CD4-positive, alpha-beta T cell treated with Interleukin-2 at 100 ng/mL for 4 hours (primary cell): ENCODE data around the gene FMN1.
"Not testable (repeated sequence)": the region's sequence is repeated elsewhere in the genome, so short reads cannot be mapped to it uniquely, and the experiment has no call there.

ENCODE experiments used
- DNase-seq: peaks from one replicate; pipeline ENCODE4 v3.0.0-alpha.2; 2020; ENCODE audit warnings: low spot score

FMN1 gene

GRCh38 chr15:33094336-33094735 lies 100.2 kb downstream of the FMN1 start:
- DNase-seq = no peak

GRCh38 chr15:33093222-33093621 lies 101.3 kb downstream of the FMN1 start:
- no peak for DNase-seq

- DNase-seq = no peak
These were observed 102.4 kb downstream of the FMN1 start for GRCh38 chr15:33091983-33092693.

GRCh38 chr15:33089878-33090757 lies 104.4 kb downstream of the FMN1 start:
- DNase-seq = no peak

GRCh38 chr15:33089165-33089877 lies 105.2 kb downstream of the FMN1 start:
- no peak for DNase-seq

GRCh38 chr15:33086500-33087121 lies 107.9 kb downstream of the FMN1 start:
- DNase-seq = peak; percentile 16

GRCh38 chr15:33084661-33085060 lies 109.9 kb downstream of the FMN1 start:
- no peak for DNase-seq

- DNase-seq = no peak
These were observed 111.1 kb downstream of the FMN1 start for GRCh38 chr15:33083232-33084081.

GRCh38 chr15:33080006-33080405 lies 114.5 kb downstream of the FMN1 start:
- DNase-seq = no peak

GRCh38 chr15:33078607-33079006 lies 115.9 kb downstream of the FMN1 start:
- DNase-seq = no peak

GRCh38 chr15:33076937-33077336 lies 117.6 kb downstream of the FMN1 start:
- no peak for DNase-seq

GRCh38 chr15:33074942-33075341 lies 119.6 kb downstream of the FMN1 start:
- no peak for DNase-seq

GRCh38 chr15:33074212-33074611 lies 120.3 kb downstream of the FMN1 start:
- DNase-seq = no peak

GRCh38 chr15:33071451-33071850 lies 123.1 kb downstream of the FMN1 start:
- no peak for DNase-seq

- not testable (repeated sequence) for DNase-seq
These were observed 124.6 kb downstream of the FMN1 start for GRCh38 chr15:33069903-33070302.

GRCh38 chr15:33069161-33069560 lies 125.4 kb downstream of the FMN1 start:
- DNase-seq = no peak

GRCh38 chr15:33068511-33068990 lies 126.0 kb downstream of the FMN1 start:
- no peak for DNase-seq

- DNase-seq = no peak
These were observed 126.5 kb downstream of the FMN1 start for GRCh38 chr15:33068007-33068481.

- DNase-seq = no peak
These were observed 127.1 kb downstream of the FMN1 start for GRCh38 chr15:33067456-33067855.

- no peak for DNase-seq
These were observed 127.9 kb downstream of the FMN1 start for GRCh38 chr15:33066584-33066983.

- no peak for DNase-seq
These were observed 129.6 kb downstream of the FMN1 start for GRCh38 chr15:33064878-33065277.
